Suprapubic skin (tissue), 4 donors: ENCODE results near the gene CTF1.

Experiments used
- EP300 ChIP-seq: sonication (generic); formaldehyde crosslinking; IDR thresholded peaks from one replicate; pipeline ENCODE4 v1.6.1; 2017; ENCODE audit warnings: antibody characterized with exemption
- POLR2A ChIP-seq, 2 donors: fragments of 450-650 bp; IDR thresholded peaks; one replicate each; pipeline ENCODE4 v1.6.1; 2017; ENCODE audit warnings: antibody characterized with exemption in 2 of 2, mild to moderate bottlenecking in 2 of 2, moderate library complexity in 2 of 2
- POLR2AphosphoS5 ChIP-seq, 3 donors: sonication (generic); formaldehyde crosslinking; IDR thresholded peaks; one replicate each; pipeline ENCODE4 v1.6.1; 2017; ENCODE audit warnings: antibody characterized with exemption in 3 of 3
- TF ChIP-seq, protein P1 (sequence below), 2 donors: fragments of 200-600 bp in 1 of 2; fragments of 450-650 bp in 1 of 2; sonication (generic) in 1 of 2; IDR thresholded peaks; one replicate each; pipeline ENCODE4 v1.5.1; 2016 to 2019; ENCODE audit warnings: antibody characterized with exemption in 2 of 2, mild to moderate bottlenecking in 1 of 2, moderate library complexity in 1 of 2

- TF ChIP-seq, protein P1, sequence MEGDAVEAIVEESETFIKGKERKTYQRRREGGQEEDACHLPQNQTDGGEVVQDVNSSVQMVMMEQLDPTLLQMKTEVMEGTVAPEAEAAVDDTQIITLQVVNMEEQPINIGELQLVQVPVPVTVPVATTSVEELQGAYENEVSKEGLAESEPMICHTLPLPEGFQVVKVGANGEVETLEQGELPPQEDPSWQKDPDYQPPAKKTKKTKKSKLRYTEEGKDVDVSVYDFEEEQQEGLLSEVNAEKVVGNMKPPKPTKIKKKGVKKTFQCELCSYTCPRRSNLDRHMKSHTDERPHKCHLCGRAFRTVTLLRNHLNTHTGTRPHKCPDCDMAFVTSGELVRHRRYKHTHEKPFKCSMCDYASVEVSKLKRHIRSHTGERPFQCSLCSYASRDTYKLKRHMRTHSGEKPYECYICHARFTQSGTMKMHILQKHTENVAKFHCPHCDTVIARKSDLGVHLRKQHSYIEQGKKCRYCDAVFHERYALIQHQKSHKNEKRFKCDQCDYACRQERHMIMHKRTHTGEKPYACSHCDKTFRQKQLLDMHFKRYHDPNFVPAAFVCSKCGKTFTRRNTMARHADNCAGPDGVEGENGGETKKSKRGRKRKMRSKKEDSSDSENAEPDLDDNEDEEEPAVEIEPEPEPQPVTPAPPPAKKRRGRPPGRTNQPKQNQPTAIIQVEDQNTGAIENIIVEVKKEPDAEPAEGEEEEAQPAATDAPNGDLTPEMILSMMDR (IDR thresholded peaks at IDR 0.05): no peak
- no peak for TF ChIP-seq EP300
- TF ChIP-seq POLR2AphosphoS5 (IDR thresholded peaks at IDR 0.05): no peak
- no peak for TF ChIP-seq POLR2A (IDR thresholded peaks at IDR 0.05)
Measured at GRCh38 chr16:30887927-30888326, 8.5 kb upstream of the CTF1 start.
